NB4 (cell line): ENCODE results near the gene TRIM16.

Experiments used
- DNase-seq: peaks from one replicate; pipeline ENCODE4 v3.0.0; 2010; ENCODE audit warnings: low read depth
- H3K4me3 ChIP-seq: one replicate; pipeline ENCODE4 v1.5.1; 2011; ENCODE audit warnings: mild to moderate bottlenecking, low read depth, low read length, moderate library complexity
- CTCF ChIP-seq: IDR thresholded peaks from one replicate; pipeline ENCODE4 v1.5.1; 2012; ENCODE audit warnings: low read depth, low read length
- MAX ChIP-seq: IDR thresholded peaks from 2 replicates; pipeline ENCODE4 v1.6.1; 2011; ENCODE audit warnings: low read depth, low read length
- MYC ChIP-seq: IDR thresholded peaks from 2 replicates; pipeline ENCODE4 v1.6.1; 2011; ENCODE audit warnings: low read depth, low read length
- POLR2A ChIP-seq: IDR thresholded peaks from 2 replicates; pipeline ENCODE4 v1.6.1; 2011; ENCODE audit warnings: mild to moderate bottlenecking; ENCODE audit not compliant: insufficient read length; ENCODE audit errors: extremely low read depth

Gene TRIM16

GRCh38 chr17:15663691-15664090 is 20.4 kb downstream of the TRIM16 start:
- no peak for TF ChIP-seq MYC
- TF ChIP-seq MAX = no peak
- no peak for TF ChIP-seq CTCF
- TF ChIP-seq POLR2A = no peak
- DNase-seq = no peak
- no peak overlapping the region for H3K4me3 ChIP-seq

GRCh38 chr17:15663176-15663575 is 20.9 kb downstream of the TRIM16 start:
- no peak overlapping the region for H3K4me3 ChIP-seq
- TF ChIP-seq MAX (no peak), CTCF (no peak), MYC (no peak), POLR2A (no peak)
- DNase-seq = no peak

GRCh38 chr17:15662681-15663080 is 21.4 kb downstream of the TRIM16 start:
- no peak for TF ChIP-seq MYC
- TF ChIP-seq POLR2A = no peak
- DNase-seq = no peak

GRCh38 chr17:15660077-15660476 is 24.0 kb downstream of the TRIM16 start:
- no peak for TF ChIP-seq CTCF
- no peak for TF ChIP-seq POLR2A
- TF ChIP-seq MYC = no peak
- TF ChIP-seq MAX = no peak
- DNase-seq = no peak
- no peak overlapping the region for H3K4me3 ChIP-seq

More at GRCh38 chr17:15662681-15663080, 21.4 kb downstream of the TRIM16 start:
- H3K4me3 ChIP-seq = no peak overlapping the region

GRCh38 chr17:15659663-15660062 is 24.4 kb downstream of the TRIM16 start:
- DNase-seq = no peak
- no peak overlapping the region for H3K4me3 ChIP-seq
- no peak for TF ChIP-seq POLR2A
- TF ChIP-seq CTCF = no peak
- no peak for TF ChIP-seq MYC
- TF ChIP-seq MAX = no peak

- no peak for DNase-seq
- TF ChIP-seq POLR2A (no peak), MAX (no peak), MYC (no peak), CTCF (no peak)
- H3K4me3 ChIP-seq = no peak overlapping the region
These were observed 24.9 kb downstream of the TRIM16 start for GRCh38 chr17:15659236-15659635.
